GM21515 (cell line): ENCODE results near the gene VSNL1.

Experiments
- ATAC-seq: cut with Tn5 transposase; IDR thresholded peaks from one replicate; pipeline ENCODE4 v1.9.1; 2021; ENCODE audit not compliant: unreplicated experiment

VSNL1 gene

DNA sequence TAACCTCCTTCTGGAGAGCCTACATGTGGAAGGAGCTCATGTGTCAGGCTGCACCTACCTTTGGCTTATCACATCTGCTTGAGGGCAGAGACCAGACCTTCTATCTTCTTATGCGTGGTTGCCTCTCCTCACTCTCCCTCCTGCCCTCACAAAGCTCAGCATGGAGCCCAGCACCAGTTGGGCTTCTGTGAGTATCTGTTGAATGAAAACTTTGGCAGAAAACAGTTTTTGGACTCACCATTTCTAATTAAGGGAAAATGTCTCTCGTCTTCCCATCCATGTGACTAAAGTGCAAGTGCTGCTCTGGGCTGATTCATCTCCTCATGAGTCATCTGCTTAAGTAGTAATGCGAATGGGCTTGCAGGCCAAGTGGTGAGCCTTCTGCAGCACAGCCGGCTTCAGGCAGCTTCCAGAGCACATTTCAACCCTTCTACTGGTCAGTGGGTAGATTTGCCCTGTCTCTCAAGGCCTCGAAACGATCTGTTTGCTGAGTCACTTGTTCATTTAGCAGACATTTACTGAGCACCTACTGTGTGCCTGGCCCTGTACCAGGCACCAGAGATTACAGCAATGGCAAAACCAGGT is 102.6 kb downstream of the VSNL1 start:
- no peak for ATAC-seq

GRCh38 chr2:17644997-17645720 is 104.7 kb downstream of the VSNL1 start:
- ATAC-seq: no peak

- peak; percentile 88 for ATAC-seq
Observed at GRCh38 chr2:17646081-17646554, 105.6 kb downstream of the VSNL1 start.

- no peak for ATAC-seq
Observed at GRCh38 chr2:17646838-17647701, 106.6 kb downstream of the VSNL1 start.

DNA sequence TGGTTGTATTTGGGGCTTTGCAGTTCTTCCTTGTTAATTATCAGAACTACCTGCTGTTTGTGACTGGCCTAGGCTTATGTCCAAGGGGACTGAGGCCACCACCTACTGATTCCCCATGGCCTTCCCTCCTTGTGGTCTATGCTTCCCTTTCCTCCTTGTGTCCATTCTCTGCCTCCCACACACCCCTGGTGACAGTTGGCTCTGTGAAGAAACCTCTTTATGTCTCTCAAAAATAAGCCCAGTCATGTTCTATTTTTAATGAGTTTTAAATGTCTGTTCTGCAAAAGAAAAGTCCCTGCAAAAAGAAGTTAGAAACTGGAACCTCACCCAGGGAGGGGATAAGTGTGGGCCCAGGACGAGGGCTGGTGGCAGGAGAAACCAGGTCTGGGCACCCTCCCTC is 108.1 kb downstream of the VSNL1 start:
- ATAC-seq: no peak

GRCh38 chr2:17649026-17649425 is 108.5 kb downstream of the VSNL1 start:
- no peak for ATAC-seq

- ATAC-seq: no peak
Observed at GRCh38 chr2:17652681-17653394, 112.3 kb downstream of the VSNL1 start.

- no peak for ATAC-seq
Observed at GRCh38 chr2:17657759-17658158, 117.3 kb downstream of the VSNL1 start.

- ATAC-seq: peak; percentile 76
Observed at GRCh38 chr2:17658251-17658843, 117.9 kb downstream of the VSNL1 start.

DNA sequence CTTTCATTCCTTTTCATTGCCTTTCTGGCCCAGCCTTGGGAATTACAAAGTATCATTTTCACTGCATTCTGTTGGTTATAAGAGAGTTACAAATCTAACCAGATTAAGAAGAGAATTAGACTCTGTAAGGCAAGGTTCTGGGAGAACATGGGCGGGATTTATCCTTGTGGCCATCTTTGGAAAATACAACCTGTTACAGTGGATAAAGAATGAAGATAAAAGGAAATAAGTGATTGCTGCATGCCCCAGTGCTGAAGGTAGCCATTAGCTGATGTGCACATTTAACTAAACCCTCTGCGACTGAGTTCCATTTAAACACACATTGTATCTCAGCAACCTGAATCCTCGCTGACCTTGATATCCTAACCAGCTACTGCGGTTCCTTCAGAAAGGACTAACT is 119.7 kb downstream of the VSNL1 start:
- ATAC-seq: no peak

GRCh38 chr2:17661460-17661859 is 121.0 kb downstream of the VSNL1 start:
- no peak for ATAC-seq

DNA sequence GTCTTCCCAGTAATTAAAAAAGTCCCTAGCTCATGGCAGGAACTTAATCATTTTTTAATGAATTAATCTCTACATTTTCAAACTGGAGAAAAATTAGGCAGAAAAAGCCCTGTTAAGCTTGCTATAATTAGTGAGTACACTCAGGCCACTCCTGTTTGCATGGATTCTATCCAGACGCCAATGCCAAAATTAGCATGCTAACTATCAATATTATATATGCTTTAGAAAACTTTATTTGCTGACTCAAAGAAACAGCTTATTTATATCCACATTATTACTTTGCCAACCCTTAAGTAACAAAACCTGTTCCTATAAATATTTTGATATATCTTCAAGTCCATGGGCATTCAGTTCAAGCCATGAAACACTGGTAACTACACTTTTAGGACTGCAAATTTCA is 122.2 kb downstream of the VSNL1 start:
- no peak for ATAC-seq

DNA sequence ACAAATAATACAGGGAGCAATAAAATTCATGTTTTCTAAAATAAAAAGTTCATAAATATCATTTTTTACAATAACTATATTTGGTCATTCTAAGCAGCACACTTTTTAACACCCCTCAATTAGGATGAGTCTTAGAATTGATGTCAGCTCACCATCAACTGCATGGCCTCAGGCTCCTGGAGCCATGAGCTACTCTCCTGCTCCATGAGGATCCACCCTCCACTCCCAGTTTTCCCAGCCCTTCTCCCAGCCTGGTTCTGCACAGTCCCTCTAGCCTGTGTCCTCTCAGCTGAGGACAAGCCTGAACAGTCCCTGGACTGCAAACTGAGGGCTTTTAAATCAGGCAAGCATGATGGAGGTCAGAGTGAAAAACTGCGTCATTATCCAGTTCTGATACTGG is 124.0 kb downstream of the VSNL1 start:
- ATAC-seq: no peak

- ATAC-seq: no peak
Observed at GRCh38 chr2:17667898-17668297, 127.4 kb downstream of the VSNL1 start.

- peak; percentile 59 for ATAC-seq
Observed at GRCh38 chr2:17672583-17673317, 132.3 kb downstream of the VSNL1 start.

- ATAC-seq: no peak
Observed at GRCh38 chr2:17674817-17675216, 134.3 kb downstream of the VSNL1 start.

GRCh38 chr2:17680119-17680518 is 139.6 kb downstream of the VSNL1 start:
- no peak for ATAC-seq

DNA sequence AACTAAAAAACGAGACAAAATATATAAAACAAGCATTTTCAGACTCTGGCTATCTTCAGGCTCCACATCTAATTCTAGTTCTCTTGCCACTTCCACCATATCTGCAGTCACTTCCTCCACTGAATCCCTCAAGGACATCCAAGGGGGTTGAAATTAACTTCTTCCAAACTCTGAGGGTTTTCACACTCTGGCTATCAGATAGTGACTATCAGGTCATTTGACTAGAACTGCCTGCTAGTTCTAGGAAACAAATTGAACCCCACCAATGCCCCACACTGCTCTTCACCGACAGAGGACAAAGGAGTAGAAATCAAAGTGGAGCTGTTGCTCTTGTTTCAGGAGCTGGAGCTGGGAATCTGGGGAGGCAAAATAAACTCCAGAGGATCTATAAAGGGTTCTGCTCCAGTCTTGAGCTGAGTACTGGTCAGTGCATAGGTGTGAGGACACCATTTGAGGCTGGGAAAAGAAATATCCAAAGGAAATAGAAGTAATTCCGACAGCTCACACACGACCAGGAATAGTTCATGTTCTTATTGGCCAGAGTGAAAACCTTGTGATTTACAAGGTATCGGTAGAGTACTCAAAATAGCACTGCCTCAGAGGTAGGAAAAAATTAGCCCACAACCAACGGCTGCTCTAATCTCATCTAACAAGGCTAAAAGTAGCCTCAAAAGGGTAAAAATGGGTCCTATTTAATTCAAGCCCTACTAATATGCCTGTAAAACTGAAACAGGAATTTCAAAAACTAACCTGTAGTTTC is 141.8 kb downstream of the VSNL1 start:
- ATAC-seq: no peak

DNA sequence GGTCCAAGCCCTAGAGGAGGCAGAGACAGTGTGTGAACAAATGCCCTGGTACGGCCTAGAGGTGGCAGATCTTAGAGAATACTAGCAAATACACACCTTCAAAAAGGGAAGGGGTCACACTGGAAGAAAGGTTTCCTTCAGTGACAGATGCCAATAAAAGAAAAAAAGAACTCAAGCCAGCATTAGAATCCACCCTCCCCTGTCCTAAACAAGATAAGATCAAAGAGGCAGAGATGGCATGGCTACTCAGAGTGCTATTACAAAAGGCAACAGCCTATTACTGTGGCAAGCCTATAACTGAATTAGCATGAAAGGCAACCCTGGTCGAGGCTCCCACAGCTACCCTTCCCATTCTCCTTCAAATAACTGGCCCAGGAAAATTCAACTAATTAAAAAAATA is 143.5 kb downstream of the VSNL1 start:
- no peak for ATAC-seq
